ENCODE measurements around the gene AURKAIP1.

- 0 out of 2 replicates have a peak, but pooled peaks have one; percentile 10 for TF ChIP-seq CTCF (conservative IDR thresholded peaks at IDR 0.05; ENCODE audit: low read depth, low read length)
- TF ChIP-seq EZH2 (IDR thresholded peaks at IDR 0.05; ENCODE audit: low read length, unreplicated experiment), result no peak
- no peak for TF ChIP-seq EZH2phosphoT487 (IDR thresholded peaks at IDR 0.05; ENCODE audit: borderline replicate concordance, low read length)
Observed at GRCh38 chr1:1364266-1364665, 10.7 kb downstream of the AURKAIP1 start.
